GM19328 (cell line): ENCODE results near the gene SIN3B.

Experiments used
- ATAC-seq: cut with Tn5 transposase; IDR thresholded peaks from one replicate; pipeline ENCODE4 v1.9.1; 2021; ENCODE audit warnings: mild to moderate bottlenecking, moderate library complexity; ENCODE audit not compliant: unreplicated experiment

Gene SIN3B

GRCh38 chr19:16822648-16823047 is 6.5 kb upstream of the SIN3B start:
- no peak for ATAC-seq

- no peak for ATAC-seq
Measured at GRCh38 chr19:16824658-16825311, 4.4 kb upstream of the SIN3B start.

- no peak for ATAC-seq
Measured at GRCh38 chr19:16825312-16826052, 3.7 kb upstream of the SIN3B start.

- no peak for ATAC-seq
Measured at GRCh38 chr19:16829822-16830289, 658 bp downstream of the SIN3B start.

GRCh38 chr19:16830679-16831078 is 1.5 kb downstream of the SIN3B start:
- ATAC-seq: no peak

- no peak for ATAC-seq
Measured at GRCh38 chr19:16831531-16831930, 2.3 kb downstream of the SIN3B start.

- ATAC-seq: no peak
Measured at GRCh38 chr19:16834747-16835146, 5.5 kb downstream of the SIN3B start.

- ATAC-seq: no peak
Measured at GRCh38 chr19:16836115-16837034, 7.2 kb downstream of the SIN3B start.

GRCh38 chr19:16837035-16837362 is 7.8 kb downstream of the SIN3B start:
- no peak for ATAC-seq

- ATAC-seq: no peak
Measured at GRCh38 chr19:16841391-16841926, 12.3 kb downstream of the SIN3B start.

GRCh38 chr19:16846901-16847300 is 17.7 kb downstream of the SIN3B start:
- no peak for ATAC-seq

GRCh38 chr19:16847430-16847829 is 18.2 kb downstream of the SIN3B start:
- ATAC-seq: no peak

GRCh38 chr19:16849168-16849567 is 20.0 kb downstream of the SIN3B start:
- ATAC-seq: no peak

GRCh38 chr19:16850133-16850532 is 20.9 kb downstream of the SIN3B start:
- ATAC-seq: no peak

GRCh38 chr19:16851031-16851712 is 22.0 kb downstream of the SIN3B start:
- no peak for ATAC-seq

GRCh38 chr19:16853066-16853465 is 23.9 kb downstream of the SIN3B start:
- ATAC-seq: no peak

GRCh38 chr19:16856091-16856490 is 26.9 kb downstream of the SIN3B start:
- ATAC-seq: no peak

GRCh38 chr19:16859626-16860025 is 30.4 kb downstream of the SIN3B start:
- ATAC-seq: no peak

- no peak for ATAC-seq
Measured at GRCh38 chr19:16860118-16860517, 30.9 kb downstream of the SIN3B start.

- ATAC-seq: no peak
Measured at GRCh38 chr19:16861011-16861410, 31.8 kb downstream of the SIN3B start.

GRCh38 chr19:16861834-16862233 is 32.6 kb downstream of the SIN3B start:
- ATAC-seq: no peak
